ENCODE data around the gene UBA5. TPM values are rescaled to one million over a fixed set of nuclear protein-coding genes. Genes with fewer than 3 reads are reported as not detected.

Gene UBA5
- total and polyA plus RNA-seq, 2 experiments from 2014 or later, result 46.3 to 58.3 TPM

- H3K4me3 ChIP-seq, result no peak overlapping the region
- no peak overlapping the region for H3K9ac ChIP-seq
- peaks cover 15% of the 10 kb centered on the region for H3F3A ChIP-seq (ENCODE audit: insufficient read depth)
- H4K20me1 ChIP-seq (ENCODE audit: insufficient read depth), result no peaks in the 10 kb centered on the region
- no peak overlapping the region for H3K27ac ChIP-seq
- no peaks in the 10 kb centered on the region for H3K9me2 ChIP-seq (ENCODE audit: insufficient read depth)
- H3K4me1 ChIP-seq (ENCODE audit: insufficient read depth), result peaks cover 9% of the 10 kb centered on the region
- H3K36me3 ChIP-seq (ENCODE audit: low read depth), result no peaks in the 10 kb centered on the region
- TF ChIP-seq EZH2 (IDR thresholded peaks at IDR 0.05; ENCODE audit: insufficient read depth, poor library complexity, severe bottlenecking) (no peak), EZH2phosphoT487 (IDR thresholded peaks at IDR 0.05; ENCODE audit: insufficient read depth, low read depth) (no peak)
- no peaks in the 10 kb centered on the region for H3K27me3 ChIP-seq (replicated peaks; ENCODE audit: insufficient read depth)
- no peak overlapping the region for H3K4me2 ChIP-seq (ENCODE audit: unreplicated experiment)
- H2AFZ ChIP-seq, result peak overlapping the region; percentile 51
- in situ Hi-C loops (cut with MboI), result no loop called here
- WGBS, 2 experiments (ENCODE audit: low coverage in 1 of 2, low lambda C conversion rate in 2 of 2, missing lambda C conversion rate in 2 of 2), result 0 to 2% methylated on average over 2 of the region's 2 CpGs
- DNase-seq, result peak; percentile 34
- peaks cover 5% of the 10 kb centered on the region for H3K79me2 ChIP-seq (ENCODE audit: insufficient read depth)
- no peaks in the 10 kb centered on the region for H3K9me3 ChIP-seq (ENCODE audit: low read depth)
Observed at GRCh38 chr3:132726341-132726823, 66.3 kb downstream of the UBA5 start.

Other genes with a start within 250 kb of the UBA5 start
- gene DNAJC13, start 242.8 kb upstream of the UBA5 start, total RNA-seq (2014; rRNA removed; shearing (Covaris generic)), result 51.1 and 51.5 TPM in 2 replicates
- gene DNAJC13, start 242.8 kb upstream of the UBA5 start, polyA plus RNA-seq (2016; fragmentation: Nextera tagmentation; extraction: Ambion mirVana), result 17.1 and 17.8 TPM in 2 replicates
- gene ACKR4, start 63.1 kb upstream of the UBA5 start, total RNA-seq (2014; rRNA removed; shearing (Covaris generic)), result 25.0 and 25.2 TPM in 2 replicates
- gene ACKR4, start 63.1 kb upstream of the UBA5 start, polyA plus RNA-seq (2016; fragmentation: Nextera tagmentation; extraction: Ambion mirVana), result 13.4 and 14.8 TPM in 2 replicates
- gene ACAD11, start 520 bp upstream of the UBA5 start, total RNA-seq (2014; rRNA removed; shearing (Covaris generic)), result 17.3 and 17.5 TPM in 2 replicates
- gene ACAD11, start 520 bp upstream of the UBA5 start, polyA plus RNA-seq (2016; fragmentation: Nextera tagmentation; extraction: Ambion mirVana), result 15.6 and 19.3 TPM in 2 replicates
- gene NPHP3, start 62.1 kb downstream of the UBA5 start, total RNA-seq (2014; rRNA removed; shearing (Covaris generic)), result 27.2 and 29.5 TPM in 2 replicates
- 10.5 and 11.6 TPM in 2 replicates for gene NPHP3, start 62.1 kb downstream of the UBA5 start, polyA plus RNA-seq (2016; fragmentation: Nextera tagmentation; extraction: Ambion mirVana)